Mucosa of stomach (tissue), 1 donor: ENCODE data around the gene YY1.
A peak's percentile ranks its signal among the peaks of the same experiment; 100 is the strongest.
"Not testable (repeated sequence)": the region's sequence is repeated elsewhere in the genome, so short reads cannot be mapped to it uniquely, and the experiment has no call there.

ENCODE experiments used
- H3K27me3 ChIP-seq: one replicate; pipeline ENCODE4 v1.7.0; 2013; ENCODE audit warnings: mild to moderate bottlenecking, low read length; ENCODE audit not compliant: control insufficient read depth, insufficient read depth
- H3K36me3 ChIP-seq: one replicate; pipeline ENCODE4 v1.7.0; 2013; ENCODE audit warnings: low read length; ENCODE audit not compliant: control insufficient read depth, insufficient read depth
- H3K4me1 ChIP-seq: one replicate; pipeline ENCODE4 v1.7.0; 2013; ENCODE audit warnings: mild to moderate bottlenecking, low read length; ENCODE audit not compliant: control insufficient read depth, insufficient read depth
- H3K4me3 ChIP-seq: one replicate; pipeline ENCODE4 v1.7.0; 2013; ENCODE audit warnings: low read length
- H3K9ac ChIP-seq: one replicate; pipeline ENCODE4 v1.7.0; 2013; ENCODE audit warnings: mild to moderate bottlenecking, low read length, moderate library complexity
- H3K9me3 ChIP-seq: one replicate; pipeline ENCODE4 v1.7.0; 2013; ENCODE audit warnings: mild to moderate bottlenecking, low read length, moderate library complexity; ENCODE audit not compliant: control insufficient read depth
- donor health status: Pancreatic carcinoma.

YY1 gene

DNA sequence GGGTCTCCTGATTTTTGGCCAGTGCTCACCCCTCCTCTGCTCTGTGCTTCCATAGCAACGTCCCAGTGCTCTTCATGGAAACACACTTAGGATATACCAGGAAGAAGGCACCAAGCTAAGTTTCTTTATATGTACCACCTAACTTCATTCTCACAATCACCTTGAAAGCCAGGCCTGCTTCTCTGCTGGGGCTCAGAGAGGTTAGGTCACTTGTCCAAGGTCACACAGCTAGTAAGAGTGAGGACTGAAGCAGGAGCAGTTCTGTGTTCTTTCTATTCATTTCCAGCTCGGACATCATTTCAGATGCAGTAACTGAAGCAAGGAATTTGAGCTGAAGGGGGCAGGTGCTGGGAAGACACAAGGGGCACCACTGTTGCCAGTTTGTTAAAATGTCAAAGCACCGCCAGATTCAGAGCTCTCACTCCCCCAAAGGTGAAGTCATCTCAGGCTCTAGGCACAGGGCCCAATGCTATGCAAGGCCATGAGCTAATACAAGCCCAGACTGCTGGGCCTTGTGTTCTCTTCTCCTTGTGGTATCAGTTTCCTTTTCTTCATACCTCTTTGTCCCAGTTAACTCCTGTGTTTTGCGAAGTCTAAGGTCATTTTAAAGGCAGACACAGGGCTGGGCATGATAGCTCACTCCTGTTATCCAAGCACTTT is 19.7 kb upstream of the YY1 start:
- Histone ChIP-seq H3K36me3 (no peaks in the 10 kb centered on the region), H3K4me3 (no peak overlapping the region), H3K27me3 (no peaks in the 10 kb centered on the region), H3K9me3 (no peaks in the 10 kb centered on the region), H3K9ac (no peak overlapping the region), H3K4me1 (peaks cover 32% of the 10 kb centered on the region)

DNA sequence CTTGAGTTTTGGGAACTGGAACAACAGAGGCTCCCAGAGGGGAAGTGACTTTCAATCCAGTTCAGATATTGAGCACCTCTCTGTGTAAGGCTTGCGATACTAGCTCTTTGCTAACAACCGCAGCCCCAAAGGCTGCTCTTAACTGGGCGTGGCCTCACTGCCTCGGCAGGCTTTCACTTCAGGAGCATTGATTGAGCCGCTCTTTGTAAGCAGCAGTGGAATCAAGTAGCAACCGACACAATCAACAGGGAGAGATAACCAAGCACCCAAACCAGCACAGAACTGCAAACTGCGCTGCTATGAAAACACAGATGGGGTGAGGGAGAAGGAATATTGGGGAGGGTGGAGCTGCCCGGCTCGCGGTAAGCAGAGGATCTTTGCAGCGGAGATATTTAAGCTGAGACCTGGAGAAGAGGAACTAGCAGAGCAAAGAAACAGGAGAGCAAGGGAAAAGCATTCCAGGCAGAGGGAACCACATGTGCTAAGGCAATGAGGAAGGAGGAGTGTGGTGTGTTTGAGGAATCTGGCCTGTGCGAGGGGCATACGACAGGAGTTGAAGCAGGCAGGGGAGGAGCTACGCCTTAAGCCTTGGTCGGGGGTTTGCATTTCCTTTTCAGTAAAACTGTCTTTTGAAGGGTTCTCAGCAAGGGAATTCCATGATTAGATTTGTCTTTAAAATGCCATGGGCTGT is 17.3 kb upstream of the YY1 start:
- Histone ChIP-seq H3K9ac (peak overlapping the region; percentile 50), H3K27me3 (no peaks in the 10 kb centered on the region), H3K36me3 (no peaks in the 10 kb centered on the region), H3K9me3 (no peaks in the 10 kb centered on the region), H3K4me1 (peaks cover 28% of the 10 kb centered on the region), H3K4me3 (peak overlapping the region; percentile 69)

DNA sequence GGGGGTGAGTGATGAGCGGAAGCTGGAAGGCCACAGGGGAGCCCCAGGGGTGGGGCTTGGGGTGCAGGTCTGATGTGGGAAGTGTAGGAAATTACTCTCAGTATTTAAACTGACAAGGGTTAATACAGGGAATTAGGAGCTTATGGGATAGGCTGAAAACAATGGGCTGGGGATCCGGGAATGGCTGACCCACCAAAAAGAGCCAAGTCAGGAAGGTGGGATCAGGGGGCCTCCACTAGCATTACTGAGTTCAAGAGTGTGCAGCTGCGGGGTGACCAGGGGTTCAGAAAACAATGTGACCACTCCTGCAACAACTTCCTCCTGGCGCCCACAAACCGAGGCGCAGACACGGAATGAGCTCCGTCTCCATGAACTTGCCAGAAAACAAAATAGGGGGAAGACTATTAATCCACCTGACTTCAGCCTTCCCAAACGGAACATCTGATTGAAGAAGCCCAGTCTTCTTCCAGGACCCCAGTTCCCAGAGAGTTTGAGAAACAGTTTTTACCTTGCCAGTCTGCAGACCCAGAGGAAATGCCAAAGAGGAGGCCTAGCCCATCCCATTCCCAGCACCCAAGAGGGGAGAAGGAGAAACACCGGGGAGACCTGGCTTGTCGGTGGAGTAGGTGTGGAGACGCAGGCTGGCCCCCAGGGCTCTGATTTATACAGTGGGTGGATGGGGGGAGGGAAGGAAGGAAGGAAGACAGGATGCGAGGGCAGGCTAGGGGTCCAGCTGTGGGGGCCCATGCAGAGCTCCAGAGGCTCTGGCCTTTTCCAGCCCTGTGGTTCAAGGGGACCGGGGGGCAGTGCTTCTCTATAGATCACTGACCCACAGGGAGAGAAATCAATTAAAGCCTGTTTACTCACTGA is 16.5 kb upstream of the YY1 start:
- no peaks in the 10 kb centered on the region for H3K36me3 ChIP-seq
- peaks cover 28% of the 10 kb centered on the region for H3K4me1 ChIP-seq
- H3K4me3 ChIP-seq = no peak overlapping the region
- H3K9ac ChIP-seq = peak overlapping the region; percentile 50
- no peaks in the 10 kb centered on the region for H3K9me3 ChIP-seq
- no peaks in the 10 kb centered on the region for H3K27me3 ChIP-seq

GRCh38 chr14:100223332-100224201 is 15.4 kb upstream of the YY1 start:
- H3K9me3 ChIP-seq = no peaks in the 10 kb centered on the region
- H3K27me3 ChIP-seq = no peaks in the 10 kb centered on the region
- no peak overlapping the region for H3K9ac ChIP-seq
- peaks cover 28% of the 10 kb centered on the region for H3K4me1 ChIP-seq
- H3K4me3 ChIP-seq = no peak overlapping the region
- H3K36me3 ChIP-seq = no peaks in the 10 kb centered on the region

- Histone ChIP-seq H3K4me3 (no peak overlapping the region), H3K4me1 (peaks cover 28% of the 10 kb centered on the region), H3K27me3 (no peaks in the 10 kb centered on the region), H3K36me3 (no peaks in the 10 kb centered on the region), H3K9me3 (no peaks in the 10 kb centered on the region), H3K9ac (no peak overlapping the region)
These were observed 14.6 kb upstream of the YY1 start for GRCh38 chr14:100224229-100224866.

- Histone ChIP-seq H3K4me1 (peaks cover 28% of the 10 kb centered on the region), H3K36me3 (no peaks in the 10 kb centered on the region)
These were observed 13.8 kb upstream of the YY1 start for GRCh38 chr14:100225169-100225568.

GRCh38 chr14:100230361-100230760 is 8.6 kb upstream of the YY1 start:
- H3K4me3 ChIP-seq = no peak overlapping the region
- H3K9me3 ChIP-seq = no peaks in the 10 kb centered on the region
- H3K27me3 ChIP-seq = no peaks in the 10 kb centered on the region
- H3K9ac ChIP-seq = no peak overlapping the region
- no peaks in the 10 kb centered on the region for H3K36me3 ChIP-seq
- H3K4me1 ChIP-seq = peaks cover 18% of the 10 kb centered on the region

More at GRCh38 chr14:100225169-100225568, 13.8 kb upstream of the YY1 start:
- H3K9me3 ChIP-seq = no peaks in the 10 kb centered on the region
- no peaks in the 10 kb centered on the region for H3K27me3 ChIP-seq
- H3K4me3 ChIP-seq = no peak overlapping the region
- H3K9ac ChIP-seq = no peak overlapping the region

DNA sequence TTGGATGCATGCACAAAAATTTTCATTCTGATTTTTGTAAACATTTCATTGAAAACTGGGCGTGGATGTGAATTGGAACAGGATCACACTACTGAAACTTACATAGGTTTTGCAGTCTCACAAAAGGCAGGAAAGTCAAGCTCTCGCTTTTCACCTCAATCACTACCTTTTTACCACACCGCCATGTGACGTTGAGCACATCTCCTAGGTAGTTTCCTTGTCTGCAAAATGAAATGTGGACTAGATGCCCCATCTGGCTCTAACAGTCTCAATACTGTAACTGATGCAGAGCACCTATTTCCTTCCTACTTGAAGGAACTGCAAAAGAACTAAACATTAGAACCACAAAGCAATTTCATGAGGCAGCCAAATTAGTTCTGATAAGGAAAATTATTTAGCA is 4.4 kb upstream of the YY1 start:
- Histone ChIP-seq H3K9ac (no peak overlapping the region), H3K27me3 (no peaks in the 10 kb centered on the region), H3K9me3 (no peaks in the 10 kb centered on the region), H3K4me3 (no peak overlapping the region), H3K36me3 (no peaks in the 10 kb centered on the region), H3K4me1 (peaks cover 27% of the 10 kb centered on the region)

DNA sequence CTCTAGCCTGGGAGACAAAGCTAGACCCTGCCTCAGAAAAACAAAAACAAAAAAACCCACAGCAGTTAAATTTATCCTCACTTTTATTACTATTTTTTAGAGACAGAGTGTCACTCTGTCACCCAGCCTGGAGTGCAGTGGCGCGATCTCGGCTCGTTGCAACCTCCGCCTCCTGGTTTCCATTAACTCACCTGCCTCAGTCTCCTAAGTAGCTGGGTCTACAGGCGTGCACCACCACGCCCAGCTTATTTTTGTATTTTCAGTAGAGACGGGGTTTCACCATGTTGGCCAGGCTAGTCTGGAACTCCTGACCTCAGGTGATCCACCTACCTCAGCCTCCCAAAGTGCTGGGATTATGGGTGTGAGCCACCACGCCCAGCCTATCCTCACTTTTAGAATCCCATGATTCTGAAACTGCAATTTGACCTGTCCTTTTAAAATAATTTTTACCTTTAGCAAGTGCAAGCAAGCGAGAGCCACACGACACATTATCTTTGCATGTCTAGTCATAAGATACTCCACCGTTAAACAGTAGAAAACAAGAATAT is 2.6 kb upstream of the YY1 start:
- H3K9me3 ChIP-seq, H3K9ac ChIP-seq, H3K4me3 ChIP-seq, H3K36me3 ChIP-seq, H3K27me3 ChIP-seq: not testable (repeated sequence)
- peaks cover 23% of the 10 kb centered on the region for H3K4me1 ChIP-seq

- Histone ChIP-seq H3K9ac (peak overlapping the region; percentile 86), H3K4me1 (peaks cover 18% of the 10 kb centered on the region), H3K4me3 (no peak overlapping the region)
These were observed 2.1 kb upstream of the YY1 start for GRCh38 chr14:100236881-100237280.

More at GRCh38 chr14:100236881-100237280, 2.1 kb upstream of the YY1 start:
- Histone ChIP-seq H3K9me3 (no peaks in the 10 kb centered on the region), H3K36me3 (no peaks in the 10 kb centered on the region), H3K27me3 (no peaks in the 10 kb centered on the region)
